Fibroblast of skin of scalp (primary cell): ENCODE results near the gene RIC8B.
A peak's percentile ranks its signal among the peaks of the same experiment; 100 is the strongest.

ENCODE experiments used
- DNase-seq: peaks from one replicate; pipeline ENCODE4 v3.0.0-alpha.2; 2013

RIC8B gene

GRCh38 chr12:106804668-106805067, 30.2 kb downstream of the RIC8B start:
- no peak for DNase-seq

GRCh38 chr12:106814714-106815113, 40.2 kb downstream of the RIC8B start:
- no peak for DNase-seq

- DNase-seq, result no peak
These were observed 41.3 kb downstream of the RIC8B start for GRCh38 chr12:106815741-106816140.

- DNase-seq, result no peak
These were observed 41.7 kb downstream of the RIC8B start for GRCh38 chr12:106816231-106816630.

- DNase-seq, result no peak
These were observed 45.5 kb downstream of the RIC8B start for GRCh38 chr12:106819991-106820390.

GRCh38 chr12:106831699-106832098, 57.2 kb downstream of the RIC8B start:
- no peak for DNase-seq

- DNase-seq, result no peak
These were observed 63.3 kb downstream of the RIC8B start for GRCh38 chr12:106837782-106838181.

- DNase-seq, result no peak
These were observed 64.9 kb downstream of the RIC8B start for GRCh38 chr12:106839333-106839732.

- DNase-seq, result peak; percentile 86
These were observed 65.8 kb downstream of the RIC8B start for GRCh38 chr12:106840243-106840642.

GRCh38 chr12:106841510-106842302, 67.2 kb downstream of the RIC8B start:
- peak; percentile 58 for DNase-seq

GRCh38 chr12:106845902-106846301, 71.4 kb downstream of the RIC8B start:
- no peak for DNase-seq

- no peak for DNase-seq
These were observed 73.4 kb downstream of the RIC8B start for GRCh38 chr12:106847861-106848260.

- no peak for DNase-seq
These were observed 76.8 kb downstream of the RIC8B start for GRCh38 chr12:106851306-106851705.

- no peak for DNase-seq
These were observed 80.2 kb downstream of the RIC8B start for GRCh38 chr12:106854723-106855122.

- no peak for DNase-seq
These were observed 80.8 kb downstream of the RIC8B start for GRCh38 chr12:106855221-106855758.

- peak; percentile 80 for DNase-seq
These were observed 87.8 kb downstream of the RIC8B start for GRCh38 chr12:106861984-106862916.

GRCh38 chr12:106863189-106863588, 88.7 kb downstream of the RIC8B start:
- no peak for DNase-seq

- no peak for DNase-seq
These were observed 91.2 kb downstream of the RIC8B start for GRCh38 chr12:106865683-106866082.

GRCh38 chr12:106866426-106867080, 92.1 kb downstream of the RIC8B start:
- peak; percentile 38 for DNase-seq

- DNase-seq, result peak; percentile 69
These were observed 93.2 kb downstream of the RIC8B start for GRCh38 chr12:106867651-106868050.

GRCh38 chr12:106868982-106869700, 94.7 kb downstream of the RIC8B start:
- DNase-seq, result no peak

- DNase-seq, result no peak
These were observed 95.6 kb downstream of the RIC8B start for GRCh38 chr12:106870116-106870515.
